ENCODE measurements around the gene CHCHD5. TPM values are rescaled to one million over a fixed set of nuclear protein-coding genes. Genes with fewer than 3 reads are reported as not detected.

CHCHD5 gene
- total and polyA plus RNA-seq, 4 donors: 5.0 to 59.9 (median 21.2) TPM

DNA sequence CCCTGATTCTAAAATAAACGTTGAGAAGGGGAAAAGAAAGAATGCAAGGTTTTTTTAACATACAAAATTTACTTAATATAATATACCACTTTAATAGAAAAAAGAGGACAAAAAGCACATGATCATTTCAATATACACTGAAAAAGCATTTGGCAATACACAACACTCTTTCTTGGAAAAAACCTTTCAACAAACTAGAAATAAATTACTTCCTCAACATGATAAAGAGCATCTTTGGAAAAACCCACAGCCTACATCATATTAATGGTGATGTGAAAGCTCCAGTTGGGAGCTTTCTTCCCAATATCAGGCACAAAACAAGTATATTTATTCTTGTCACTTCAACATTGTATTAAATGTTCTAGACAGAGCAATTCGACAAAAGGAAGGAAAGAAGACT is 45.1 kb upstream of the CHCHD5 start:
- Histone ChIP-seq H3K36me3 (ENCODE audit: control insufficient read depth in 4 of 4, insufficient read depth in 3 of 4, low read depth in 1 of 4, low read length in 3 of 4) (no peaks in the 10 kb centered on the region), H3K4me1 (ENCODE audit: control insufficient read depth in 4 of 4, insufficient read depth in 4 of 4, low read length in 3 of 4) (peaks cover 7 to 20% (median 16%) of the 10 kb centered on the region in 4 donors), H3K27ac (ENCODE audit: low read depth in 1 of 2, low read length in 2 of 2) (no peak overlapping the region), H3K9me3 (ENCODE audit: control insufficient read depth in 4 of 4, low read length in 3 of 4) (no peaks in the 10 kb centered on the region), H3K4me3 (ENCODE audit: low read depth in 1 of 3, low read length in 3 of 3) (no peak overlapping the region), H3K27me3 (ENCODE audit: control insufficient read depth in 4 of 4, insufficient read depth in 4 of 4, low read length in 3 of 4) (no peaks in the 10 kb centered on the region), H3K9ac (ENCODE audit: low read depth in 1 of 2, low read length in 2 of 2) (no peak overlapping the region)
- DNase-seq (ENCODE audit: low spot score): no peak
- 65% methylated on average over 2 of the region's 2 CpGs for WGBS
- TF ChIP-seq NR2F2 (IDR thresholded peaks at IDR 0.05) (no peak), HNF4G (IDR thresholded peaks at IDR 0.05) (no peak), FOXA2 (IDR thresholded peaks at IDR 0.05) (no peak), RAD21 (IDR thresholded peaks at IDR 0.05) (no peak), ZBTB33 (IDR thresholded peaks at IDR 0.05) (no peak), GABPA (IDR thresholded peaks at IDR 0.05 in 1 of 2, conservative IDR thresholded peaks at IDR 0.05 in 1 of 2) (no peak), HNF4A (conservative IDR thresholded peaks at IDR 0.05) (no peak), EGR1 (IDR thresholded peaks at IDR 0.05; ENCODE audit: low read depth in 2 of 2) (no peak), SP1 (IDR thresholded peaks at IDR 0.05) (no peak), TAF1 (conservative IDR thresholded peaks at IDR 0.05) (no peak), YY1 (IDR thresholded peaks at IDR 0.05) (no peak)
- TF ChIP-seq, protein P1, sequence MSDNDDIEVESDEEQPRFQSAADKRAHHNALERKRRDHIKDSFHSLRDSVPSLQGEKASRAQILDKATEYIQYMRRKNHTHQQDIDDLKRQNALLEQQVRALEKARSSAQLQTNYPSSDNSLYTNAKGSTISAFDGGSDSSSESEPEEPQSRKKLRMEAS (IDR thresholded peaks at IDR 0.05): no peak
- TF ChIP-seq, protein P2, sequence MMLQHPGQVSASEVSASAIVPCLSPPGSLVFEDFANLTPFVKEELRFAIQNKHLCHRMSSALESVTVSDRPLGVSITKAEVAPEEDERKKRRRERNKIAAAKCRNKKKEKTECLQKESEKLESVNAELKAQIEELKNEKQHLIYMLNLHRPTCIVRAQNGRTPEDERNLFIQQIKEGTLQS (IDR thresholded peaks at IDR 0.05): no peak

- TF ChIP-seq HNF4A (conservative IDR thresholded peaks at IDR 0.05) (no peak), FOXA1 (IDR thresholded peaks at IDR 0.05) (no peak), EGR1 (IDR thresholded peaks at IDR 0.05; ENCODE audit: low read depth in 2 of 2) (no peak), YY1 (IDR thresholded peaks at IDR 0.05) (no peak), FOXA2 (IDR thresholded peaks at IDR 0.05) (no peak)
- H3K36me3 ChIP-seq (ENCODE audit: control insufficient read depth in 4 of 4, insufficient read depth in 3 of 4, low read depth in 1 of 4, low read length in 3 of 4): no peaks in the 10 kb centered on the region
- no peak overlapping the region for H3K4me3 ChIP-seq (ENCODE audit: low read depth in 1 of 3, low read length in 3 of 3)
- peaks cover 7 to 20% (median 16%) of the 10 kb centered on the region in 4 donors for H3K4me1 ChIP-seq (ENCODE audit: control insufficient read depth in 4 of 4, insufficient read depth in 4 of 4, low read length in 3 of 4)
- no peaks in the 10 kb centered on the region for H3K9me3 ChIP-seq (ENCODE audit: control insufficient read depth in 4 of 4, low read length in 3 of 4)
- no peak overlapping the region for H3K27ac ChIP-seq (ENCODE audit: low read depth in 1 of 2, low read length in 2 of 2)
- DNase-seq (ENCODE audit: low spot score): no peak
- 55% methylated on average over 2 of the region's 2 CpGs for WGBS
- no peak overlapping the region for H3K9ac ChIP-seq (ENCODE audit: low read depth in 1 of 2, low read length in 2 of 2)
- no peaks in the 10 kb centered on the region for H3K27me3 ChIP-seq (ENCODE audit: control insufficient read depth in 4 of 4, insufficient read depth in 4 of 4, low read length in 3 of 4)
Observed at GRCh38 chr2:112540906-112541305, 43.5 kb upstream of the CHCHD5 start.

DNA sequence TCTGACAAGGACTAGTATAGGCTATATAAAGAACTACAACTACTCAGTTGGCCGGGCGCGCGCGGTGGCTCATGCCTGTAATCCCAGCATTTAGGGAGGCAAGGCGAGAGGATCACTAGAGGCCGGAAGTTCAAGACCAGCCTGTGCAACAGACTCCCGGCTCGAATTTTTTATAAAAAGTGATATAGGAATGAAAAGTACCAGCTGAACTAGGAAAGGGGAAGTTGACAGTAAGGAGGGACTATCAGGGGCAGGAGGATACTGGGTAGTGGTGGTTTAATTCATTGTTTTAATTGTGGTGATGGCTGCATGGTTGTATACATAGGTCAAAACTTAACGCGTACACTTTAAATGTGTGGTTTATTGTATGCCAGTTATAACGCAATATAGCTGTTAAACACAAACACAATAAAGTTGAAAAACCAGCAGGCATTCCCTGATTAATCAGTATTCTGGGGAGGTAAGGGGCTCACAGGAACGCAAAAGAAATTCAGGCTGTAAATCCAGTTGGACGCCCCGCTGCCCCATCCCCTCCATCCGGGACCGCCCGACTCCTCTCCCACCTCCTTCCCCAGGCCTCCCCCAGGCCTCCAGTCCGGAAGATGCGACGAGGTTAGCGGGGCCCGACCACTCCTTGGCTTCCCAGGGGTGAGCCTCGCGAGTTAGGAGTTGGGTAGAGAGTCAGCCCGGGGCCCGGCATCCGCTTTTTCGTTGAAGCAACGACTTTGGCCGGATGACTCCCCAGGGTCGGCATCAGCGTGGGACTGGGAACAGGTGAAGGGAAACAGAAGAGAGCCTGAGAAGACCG is 42.9 kb upstream of the CHCHD5 start:
- peak overlapping the region; percentile 63 to 90 for H3K9ac ChIP-seq (ENCODE audit: low read depth in 1 of 2, low read length in 2 of 2)
- peak overlapping the region; percentile 88 to 98 (median 95) for H3K4me3 ChIP-seq (ENCODE audit: low read depth in 1 of 3, low read length in 3 of 3)
- 21% methylated on average over 34 of the region's 34 CpGs for WGBS
- H3K27ac ChIP-seq (ENCODE audit: low read depth in 1 of 2, low read length in 2 of 2): peak overlapping the region; percentile 63 to 78
- no peaks in the 10 kb centered on the region for H3K9me3 ChIP-seq (ENCODE audit: control insufficient read depth in 4 of 4, low read length in 3 of 4)
- H3K27me3 ChIP-seq (ENCODE audit: control insufficient read depth in 4 of 4, insufficient read depth in 4 of 4, low read length in 3 of 4): no peaks in the 10 kb centered on the region
- peaks cover 0 to 3% (median 0%) of the 10 kb centered on the region in 4 donors for H3K36me3 ChIP-seq (ENCODE audit: control insufficient read depth in 4 of 4, insufficient read depth in 3 of 4, low read depth in 1 of 4, low read length in 3 of 4)
- H3K4me1 ChIP-seq (ENCODE audit: control insufficient read depth in 4 of 4, insufficient read depth in 4 of 4, low read length in 3 of 4): peaks cover 7 to 20% (median 16%) of the 10 kb centered on the region in 4 donors
- DNase-seq (ENCODE audit: low spot score): peak; percentile 80
- TF ChIP-seq HNF4G (IDR thresholded peaks at IDR 0.05) (no peak), RAD21 (IDR thresholded peaks at IDR 0.05) (no peak), GABPA (IDR thresholded peaks at IDR 0.05 in 1 of 2, conservative IDR thresholded peaks at IDR 0.05 in 1 of 2) (no peak), FOXA2 (IDR thresholded peaks at IDR 0.05) (no peak), FOXA1 (IDR thresholded peaks at IDR 0.05) (no peak), JUND (IDR thresholded peaks at IDR 0.05) (no peak), ZBTB33 (IDR thresholded peaks at IDR 0.05) (no peak), SP1 (IDR thresholded peaks at IDR 0.05) (no peak)
- TF ChIP-seq, protein P1 (IDR thresholded peaks at IDR 0.05): no peak
- TF ChIP-seq, protein P3, sequence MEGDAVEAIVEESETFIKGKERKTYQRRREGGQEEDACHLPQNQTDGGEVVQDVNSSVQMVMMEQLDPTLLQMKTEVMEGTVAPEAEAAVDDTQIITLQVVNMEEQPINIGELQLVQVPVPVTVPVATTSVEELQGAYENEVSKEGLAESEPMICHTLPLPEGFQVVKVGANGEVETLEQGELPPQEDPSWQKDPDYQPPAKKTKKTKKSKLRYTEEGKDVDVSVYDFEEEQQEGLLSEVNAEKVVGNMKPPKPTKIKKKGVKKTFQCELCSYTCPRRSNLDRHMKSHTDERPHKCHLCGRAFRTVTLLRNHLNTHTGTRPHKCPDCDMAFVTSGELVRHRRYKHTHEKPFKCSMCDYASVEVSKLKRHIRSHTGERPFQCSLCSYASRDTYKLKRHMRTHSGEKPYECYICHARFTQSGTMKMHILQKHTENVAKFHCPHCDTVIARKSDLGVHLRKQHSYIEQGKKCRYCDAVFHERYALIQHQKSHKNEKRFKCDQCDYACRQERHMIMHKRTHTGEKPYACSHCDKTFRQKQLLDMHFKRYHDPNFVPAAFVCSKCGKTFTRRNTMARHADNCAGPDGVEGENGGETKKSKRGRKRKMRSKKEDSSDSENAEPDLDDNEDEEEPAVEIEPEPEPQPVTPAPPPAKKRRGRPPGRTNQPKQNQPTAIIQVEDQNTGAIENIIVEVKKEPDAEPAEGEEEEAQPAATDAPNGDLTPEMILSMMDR (IDR thresholded peaks at IDR 0.05; ENCODE audit: low read depth, low read length, missing input control): no peak
- TF ChIP-seq, protein P2 (IDR thresholded peaks at IDR 0.05): no peak
